ENCODE measurements around the gene PEX12. TPM values are rescaled to one million over a fixed set of nuclear protein-coding genes. Genes with fewer than 3 reads are reported as not detected.

The PEX12 gene
- total RNA-seq, 2 donors from 2014 or later = 4.0 to 4.8 TPM

DNA sequence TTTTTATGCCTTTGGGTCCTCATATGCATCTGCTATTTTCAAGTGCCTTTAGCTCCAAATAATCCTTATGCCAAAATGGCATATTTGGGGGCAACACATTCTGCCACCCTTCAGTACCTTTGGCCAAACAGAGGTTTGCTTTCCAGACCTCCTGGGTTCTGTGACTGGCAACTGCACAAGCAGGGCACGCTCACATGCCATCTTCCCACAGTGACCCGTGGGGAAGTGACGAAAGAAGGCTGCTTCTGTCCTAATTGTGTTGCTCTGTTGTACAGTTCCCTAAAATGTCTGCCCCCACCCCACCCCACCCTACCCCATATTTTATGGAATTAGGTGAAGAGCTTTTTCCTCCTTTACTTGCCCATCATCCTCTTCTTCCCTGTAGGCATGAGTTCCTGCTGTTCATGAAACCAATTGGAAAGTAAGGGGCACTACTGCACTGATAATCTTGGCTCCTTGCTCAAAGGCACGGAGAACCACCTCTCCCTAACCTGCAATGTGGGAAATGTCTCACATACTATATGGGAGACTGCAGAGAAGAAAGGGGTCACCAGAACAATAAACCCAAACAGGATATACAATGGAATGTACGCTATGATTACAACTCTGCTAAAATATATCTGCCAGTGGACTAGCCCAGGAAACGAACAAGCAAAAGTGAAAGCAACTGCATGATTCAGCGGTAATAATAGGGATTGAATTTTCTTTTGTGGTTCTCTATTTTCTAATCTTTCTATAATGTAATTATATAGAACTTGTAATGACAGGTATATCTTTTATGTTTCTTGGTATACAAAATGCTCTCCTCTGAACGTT lies 37.6 kb downstream of the PEX12 start:
- 94 to 100% methylated on average over 1 to 6 of the region's 8 CpGs for WGBS, 2 experiments (ENCODE audit: insufficient coverage in 1 of 2, insufficient read length in 1 of 2)
- Mint-ChIP-seq H3K9me3 (no peaks in the 10 kb centered on the region), H3K27ac (no peak overlapping the region), H3K27me3 (ENCODE audit: insufficient read depth) (peaks cover 12% of the 10 kb centered on the region), H3K4me1 (no peaks in the 10 kb centered on the region), H3K4me3 (no peak overlapping the region), H3K36me3 (ENCODE audit: low read depth) (no peaks in the 10 kb centered on the region)
- H3K4me1 ChIP-seq (ENCODE audit: control insufficient read depth, insufficient read depth, low read length) = no peaks in the 10 kb centered on the region
- H3K9me3 ChIP-seq (ENCODE audit: control insufficient read depth, low read length) = no peaks in the 10 kb centered on the region
- no peak overlapping the region for H3K9ac ChIP-seq (ENCODE audit: extremely low read depth, low read length, poor library complexity, severe bottlenecking)
- H3K27me3 ChIP-seq (ENCODE audit: control insufficient read depth, insufficient read depth, low read length, poor library complexity, severe bottlenecking) = no peaks in the 10 kb centered on the region
- no peak overlapping the region for H3K27ac ChIP-seq (ENCODE audit: low read depth, low read length)
- H3K36me3 ChIP-seq (ENCODE audit: control insufficient read depth, insufficient read depth, low read length) = no peaks in the 10 kb centered on the region
- no peak overlapping the region for H3K4me3 ChIP-seq (ENCODE audit: low read length)
- DNase-seq = no peak
- TF ChIP-seq CTCF (conservative IDR thresholded peaks at IDR 0.05) = no peak

DNA sequence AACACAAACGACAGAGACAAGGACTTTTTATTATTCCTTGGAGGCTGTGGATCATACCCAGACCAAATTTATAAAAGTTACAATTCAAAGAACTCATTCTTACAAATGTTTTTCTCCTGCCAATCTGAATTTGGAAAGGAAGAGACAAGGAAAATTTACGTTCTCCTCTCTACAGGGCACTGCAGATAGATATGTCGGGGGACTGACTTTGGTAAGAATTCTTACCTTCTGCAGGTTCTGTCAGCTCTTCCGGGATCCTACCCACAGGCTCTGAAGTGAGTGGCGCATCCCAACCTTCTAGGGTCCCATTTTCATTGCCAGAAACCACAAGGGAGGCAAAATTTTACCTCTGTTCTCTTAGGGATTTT lies 38.7 kb downstream of the PEX12 start:
- no peak for DNase-seq
- Mint-ChIP-seq H3K27me3 (ENCODE audit: insufficient read depth) (peaks cover 4% of the 10 kb centered on the region), H3K4me1 (no peaks in the 10 kb centered on the region), H3K27ac (no peak overlapping the region), H3K9me3 (no peaks in the 10 kb centered on the region), H3K4me3 (no peak overlapping the region), H3K36me3 (ENCODE audit: low read depth) (no peaks in the 10 kb centered on the region)
- Histone ChIP-seq H3K9ac (ENCODE audit: extremely low read depth, low read length, poor library complexity, severe bottlenecking) (no peak overlapping the region), H3K4me1 (ENCODE audit: control insufficient read depth, insufficient read depth, low read length) (no peaks in the 10 kb centered on the region), H3K27me3 (ENCODE audit: control insufficient read depth, insufficient read depth, low read length, poor library complexity, severe bottlenecking) (no peaks in the 10 kb centered on the region), H3K27ac (ENCODE audit: low read depth, low read length) (no peak overlapping the region), H3K4me3 (ENCODE audit: low read length) (no peak overlapping the region), H3K36me3 (ENCODE audit: control insufficient read depth, insufficient read depth, low read length) (no peaks in the 10 kb centered on the region), H3K9me3 (ENCODE audit: control insufficient read depth, low read length) (no peaks in the 10 kb centered on the region)
- no peak for TF ChIP-seq CTCF (conservative IDR thresholded peaks at IDR 0.05)
- 62 to 65% methylated on average over 5 of the region's 5 CpGs for WGBS, 2 experiments (ENCODE audit: insufficient coverage in 1 of 2, insufficient read length in 1 of 2)

DNA sequence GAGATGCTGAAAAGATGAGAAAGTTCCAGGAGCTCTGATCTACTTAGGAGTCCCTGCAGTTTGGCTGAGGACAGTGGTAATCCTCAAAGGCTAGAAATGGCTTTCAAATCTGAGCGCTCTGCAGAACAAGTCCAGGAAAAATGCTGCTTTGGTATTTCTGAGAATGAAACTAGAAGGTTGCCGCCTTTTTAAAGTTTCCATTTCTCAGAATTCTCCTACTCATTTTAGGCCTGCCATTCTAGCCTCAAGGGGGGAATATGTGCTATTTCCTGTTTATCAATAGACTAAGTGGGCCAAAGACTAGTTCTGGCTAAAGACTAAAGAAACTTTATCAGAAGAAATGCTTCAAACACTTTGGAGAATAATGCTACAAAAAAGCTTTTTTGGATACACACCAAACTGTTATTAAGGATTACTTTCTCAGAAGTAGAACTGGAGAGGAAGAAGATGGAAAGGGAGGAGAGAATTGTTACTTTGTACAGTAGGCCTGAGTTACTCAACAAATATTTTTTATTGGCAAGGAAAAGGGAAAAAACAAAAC lies 40.7 kb downstream of the PEX12 start, which contains the start of gene SLFN12L:
TSS of gene SLFN12L (minus strand) at position 78 of the 541 bp plus-strand sequence. CDS start 15,314 bp downstream, outside the sequence.
- Mint-ChIP-seq H3K4me3 (no peak within 1 kb of the TSS), H3K4me1 (no peaks in the 10 kb centered on the region)
- WGBS, 2 experiments (ENCODE audit: insufficient coverage in 1 of 2, insufficient read length in 1 of 2) = 94 to 96% methylated on average over 2 of the region's 2 CpGs

More for the DNA sequence above, 40.7 kb downstream of the PEX12 start, which contains the start of gene SLFN12L:
- H3K36me3 Mint-ChIP-seq (ENCODE audit: low read depth) = no peaks in the 10 kb centered on the region
- Histone ChIP-seq H3K36me3 (ENCODE audit: control insufficient read depth, insufficient read depth, low read length) (no peaks in the 10 kb centered on the region), H3K4me1 (ENCODE audit: control insufficient read depth, insufficient read depth, low read length) (no peaks in the 10 kb centered on the region), H3K27me3 (ENCODE audit: control insufficient read depth, insufficient read depth, low read length, poor library complexity, severe bottlenecking) (no peaks in the 10 kb centered on the region), H3K9me3 (ENCODE audit: control insufficient read depth, low read length) (no peaks in the 10 kb centered on the region), H3K4me3 (ENCODE audit: low read length) (no peak within 1 kb of the TSS), H3K27ac (ENCODE audit: low read depth, low read length) (no peak within 1 kb of the TSS), H3K9ac (ENCODE audit: extremely low read depth, low read length, poor library complexity, severe bottlenecking) (no peak within 1 kb of the TSS)
- H3K27ac Mint-ChIP-seq = no peak within 1 kb of the TSS
- DNase-seq = no peak
- no peaks in the 10 kb centered on the region for H3K9me3 Mint-ChIP-seq
- TF ChIP-seq CTCF (conservative IDR thresholded peaks at IDR 0.05) = no peak
- no peaks in the 10 kb centered on the region for H3K27me3 Mint-ChIP-seq (ENCODE audit: insufficient read depth)
